Fibroblast of pulmonary artery (primary cell): ENCODE results near the gene CCNG2.
A peak's percentile ranks its signal among the peaks of the same experiment; 100 is the strongest.

Source experiments
- DNase-seq: peaks from one replicate; pipeline ENCODE4 v3.0.0-alpha.2; 2010; ENCODE audit warnings: low read depth
- H3K4me3 ChIP-seq: replicated peaks from 2 replicates; pipeline ENCODE4 v1.5.1; 2011; ENCODE audit warnings: low read depth, mild to moderate bottlenecking, control low read depth, low read length, moderate library complexity
- CTCF ChIP-seq: IDR thresholded peaks from 2 replicates; pipeline ENCODE4 v1.5.1; 2011; ENCODE audit warnings: mild to moderate bottlenecking, control low read depth, low read length, inconsistent platforms; ENCODE audit errors: missing control alignments

Gene CCNG2

DNA sequence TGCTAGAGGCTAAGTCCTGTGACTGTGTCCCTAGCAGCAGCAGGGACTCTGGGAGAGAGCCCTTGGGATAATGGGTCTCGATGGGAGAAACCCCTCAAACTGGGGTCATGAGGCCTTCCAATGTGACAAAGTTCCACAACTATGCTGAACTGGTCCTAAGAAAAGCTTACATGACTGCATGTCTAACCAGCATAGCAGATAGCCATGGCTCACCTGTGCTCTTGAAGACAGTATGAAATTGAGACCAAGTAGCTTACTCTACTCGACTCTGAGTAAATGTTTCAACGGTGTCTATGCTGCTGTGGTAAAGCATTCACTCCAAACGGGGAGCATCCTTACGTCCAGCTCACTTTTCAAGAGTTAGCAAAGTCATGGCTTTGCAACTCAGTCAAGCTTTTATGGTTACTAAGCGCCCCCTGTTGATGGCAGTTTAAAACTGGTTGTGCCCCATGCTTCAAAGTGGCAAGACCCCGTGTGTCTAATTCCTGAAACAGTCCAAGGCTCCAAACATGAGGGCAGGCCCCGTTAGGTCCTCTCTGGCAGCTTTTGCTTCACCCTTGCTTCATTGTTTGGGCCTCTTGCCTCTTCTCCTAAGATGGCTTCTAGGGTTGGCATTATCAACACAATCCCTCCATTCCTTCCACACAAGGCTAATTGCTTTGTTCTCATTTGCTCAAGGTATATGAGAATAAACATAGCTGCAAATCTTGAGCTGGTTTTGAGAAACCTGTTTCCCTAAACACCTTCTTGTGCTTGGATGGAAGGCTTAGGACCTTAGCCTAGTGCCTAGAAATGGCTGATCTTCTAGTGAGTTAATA, 46.6 kb downstream of the CCNG2 start:
- peak; percentile 87 for DNase-seq
- peak; percentile 82 for TF ChIP-seq CTCF
- H3K4me3 ChIP-seq = no peak overlapping the region

- no peak for DNase-seq
- no peak overlapping the region for H3K4me3 ChIP-seq
- no peak for TF ChIP-seq CTCF
These were observed 47.6 kb downstream of the CCNG2 start for GRCh38 chr4:77204621-77205020.

- TF ChIP-seq CTCF = no peak
- DNase-seq = no peak
These were observed 52.0 kb downstream of the CCNG2 start for GRCh38 chr4:77209012-77209411.

DNA sequence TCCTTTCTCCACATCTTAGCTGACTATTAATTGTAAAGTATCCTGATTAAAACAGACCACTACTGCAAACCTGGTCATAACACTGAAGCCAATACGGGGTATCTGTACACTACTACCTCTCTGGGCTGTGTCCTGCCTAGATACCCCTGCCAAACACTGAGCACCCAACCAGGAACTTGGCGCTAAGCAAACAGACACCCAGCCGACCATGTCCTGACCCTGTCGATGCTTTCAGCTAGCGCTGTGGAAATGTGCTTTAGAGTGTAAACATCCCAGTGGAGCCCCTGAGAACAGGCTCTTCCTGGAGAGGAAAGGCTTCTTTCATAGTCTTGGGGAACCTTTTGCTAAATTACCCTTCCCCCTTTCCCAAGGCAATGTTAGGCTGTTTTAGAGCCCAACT, 52.9 kb downstream of the CCNG2 start:
- no peak overlapping the region for H3K4me3 ChIP-seq
- DNase-seq = no peak
- TF ChIP-seq CTCF = no peak

More at GRCh38 chr4:77209012-77209411, 52.0 kb downstream of the CCNG2 start:
- H3K4me3 ChIP-seq = no peak overlapping the region

GRCh38 chr4:77215107-77215506, 58.1 kb downstream of the CCNG2 start:
- H3K4me3 ChIP-seq = no peak overlapping the region
- no peak for TF ChIP-seq CTCF
- no peak for DNase-seq

DNA sequence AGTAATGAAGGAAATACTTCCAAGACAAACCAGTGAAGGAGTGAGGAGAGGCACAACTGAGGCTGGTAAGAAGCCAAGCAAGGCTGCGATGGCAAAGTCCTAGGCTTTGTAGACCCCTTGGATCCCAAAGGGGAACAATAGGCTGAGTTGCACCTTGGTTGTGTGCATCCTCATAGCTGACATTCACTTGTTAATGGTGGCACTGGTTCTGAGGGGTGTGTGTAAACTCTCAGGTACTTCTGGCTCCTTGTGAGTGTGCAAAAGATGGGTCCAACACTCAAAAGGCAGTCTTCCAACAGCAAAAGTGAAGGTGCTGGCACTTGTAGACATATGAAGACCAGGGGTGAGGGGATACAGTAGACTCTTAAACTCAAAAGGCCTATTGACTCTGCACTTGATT, 60.5 kb downstream of the CCNG2 start:
- no peak overlapping the region for H3K4me3 ChIP-seq
- DNase-seq = no peak
- no peak for TF ChIP-seq CTCF

GRCh38 chr4:77219266-77219665, 62.3 kb downstream of the CCNG2 start:
- no peak overlapping the region for H3K4me3 ChIP-seq
- DNase-seq = no peak
- TF ChIP-seq CTCF = no peak
